Measurements from ENCODE around the gene C20orf144. TPM values are rescaled to one million over a fixed set of nuclear protein-coding genes. Genes with fewer than 3 reads are reported as not detected.
A peak's percentile ranks its signal among the peaks of the same experiment; 100 is the strongest.

Gene C20orf144
- total RNA-seq, 1 experiment from 2014 or later, result 0.11 TPM

DNA sequence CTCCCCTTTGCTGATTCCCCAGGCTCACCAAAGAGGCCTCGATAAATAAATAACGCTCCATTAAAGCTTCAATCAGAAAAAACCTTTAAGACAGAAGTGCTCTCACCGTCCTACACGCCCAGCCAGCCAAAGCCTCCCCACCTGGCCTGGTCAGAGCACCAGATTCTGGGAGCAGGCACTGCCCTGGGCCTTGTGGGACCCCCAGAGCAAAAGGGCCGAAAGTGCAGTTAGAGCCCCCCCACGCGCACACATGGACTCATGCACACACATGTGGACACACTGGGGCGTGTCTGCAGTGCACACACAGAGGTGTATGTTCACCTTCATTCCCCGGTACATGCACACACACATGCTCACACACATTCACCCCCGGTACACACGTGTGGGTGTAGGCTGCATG is 14.0 kb downstream of the C20orf144 start:
- no peak for DNase-seq (ENCODE audit: low read depth)

DNA sequence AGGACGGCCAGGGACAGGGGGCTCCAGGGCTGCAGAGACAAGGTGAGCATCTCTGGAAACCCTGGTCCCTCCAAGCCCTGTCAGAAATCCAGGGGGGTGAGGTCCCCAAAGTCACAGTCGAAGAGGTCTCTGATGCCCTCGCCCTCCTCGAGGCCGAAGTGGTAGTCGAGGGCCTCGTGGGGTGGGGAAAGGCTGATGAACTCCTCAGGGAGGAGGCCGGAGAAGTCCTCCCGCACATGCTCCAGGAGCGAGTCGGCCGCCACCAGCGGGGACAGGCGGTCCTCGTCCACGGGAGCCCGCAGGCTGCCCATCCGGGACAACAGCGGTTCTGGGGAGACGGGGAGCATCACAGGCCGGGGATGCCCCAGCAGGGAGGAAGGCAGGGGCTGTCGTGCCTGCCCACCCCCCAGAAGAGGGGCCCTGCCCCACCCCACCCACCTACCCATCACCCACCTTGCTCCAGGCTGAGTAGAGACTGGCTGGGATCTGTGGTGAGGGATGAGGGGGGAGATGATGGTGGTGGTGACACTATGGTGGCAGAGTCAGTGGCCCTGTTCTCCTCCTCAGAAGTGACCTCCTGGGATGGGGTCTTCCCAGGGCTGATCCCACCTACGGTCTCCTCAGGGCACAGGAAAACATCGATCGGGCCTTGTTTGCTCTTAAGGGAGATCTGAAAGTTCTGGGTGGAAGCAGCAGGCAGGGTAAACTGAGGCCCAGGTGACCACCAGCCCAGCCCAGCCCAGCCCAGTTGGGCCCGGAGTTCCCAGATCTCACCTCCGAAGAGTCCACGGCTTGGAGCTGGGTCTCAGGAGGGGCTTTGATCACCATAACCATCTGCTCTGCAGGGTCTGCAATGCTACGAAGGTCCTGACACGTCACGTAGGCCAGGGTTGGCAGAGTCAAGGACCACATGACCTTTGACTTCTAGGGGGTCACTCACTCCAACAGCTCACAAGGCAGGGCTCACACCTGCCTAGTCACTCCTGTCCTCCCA is 14.8 kb downstream of the C20orf144 start:
- no peak for DNase-seq (ENCODE audit: low read depth)

GRCh38 chr20:33677991-33678702 is 16.0 kb downstream of the C20orf144 start:
- no peak for DNase-seq (ENCODE audit: low read depth)

GRCh38 chr20:33679758-33680485 is 17.8 kb downstream of the C20orf144 start:
- no peak for DNase-seq (ENCODE audit: low read depth)

DNA sequence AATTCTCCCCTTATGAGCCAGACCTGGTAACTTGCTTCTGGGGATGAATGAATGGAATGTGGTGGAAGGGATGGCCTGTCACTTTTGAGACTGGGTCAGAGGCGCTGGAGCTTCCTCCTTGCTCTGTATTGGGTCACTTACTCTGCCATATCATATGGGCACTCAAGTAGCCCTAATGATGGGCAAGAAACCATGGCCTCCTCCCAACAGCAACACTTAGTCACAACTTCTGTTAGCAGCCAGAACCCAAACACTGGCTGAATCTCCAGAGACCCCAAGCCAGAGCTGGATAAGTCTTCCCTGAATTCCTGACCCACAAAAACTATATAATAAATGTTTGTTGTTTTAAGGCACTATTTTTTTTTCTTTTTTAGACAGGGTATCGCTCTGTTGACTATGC is 18.6 kb downstream of the C20orf144 start:
- peak; percentile 49 for DNase-seq (ENCODE audit: low read depth)

GRCh38 chr20:33681288-33681687 is 19.2 kb downstream of the C20orf144 start:
- no peak for DNase-seq (ENCODE audit: low read depth)

GRCh38 chr20:33681728-33682353 is 19.7 kb downstream of the C20orf144 start:
- no peak for DNase-seq (ENCODE audit: low read depth)

DNA sequence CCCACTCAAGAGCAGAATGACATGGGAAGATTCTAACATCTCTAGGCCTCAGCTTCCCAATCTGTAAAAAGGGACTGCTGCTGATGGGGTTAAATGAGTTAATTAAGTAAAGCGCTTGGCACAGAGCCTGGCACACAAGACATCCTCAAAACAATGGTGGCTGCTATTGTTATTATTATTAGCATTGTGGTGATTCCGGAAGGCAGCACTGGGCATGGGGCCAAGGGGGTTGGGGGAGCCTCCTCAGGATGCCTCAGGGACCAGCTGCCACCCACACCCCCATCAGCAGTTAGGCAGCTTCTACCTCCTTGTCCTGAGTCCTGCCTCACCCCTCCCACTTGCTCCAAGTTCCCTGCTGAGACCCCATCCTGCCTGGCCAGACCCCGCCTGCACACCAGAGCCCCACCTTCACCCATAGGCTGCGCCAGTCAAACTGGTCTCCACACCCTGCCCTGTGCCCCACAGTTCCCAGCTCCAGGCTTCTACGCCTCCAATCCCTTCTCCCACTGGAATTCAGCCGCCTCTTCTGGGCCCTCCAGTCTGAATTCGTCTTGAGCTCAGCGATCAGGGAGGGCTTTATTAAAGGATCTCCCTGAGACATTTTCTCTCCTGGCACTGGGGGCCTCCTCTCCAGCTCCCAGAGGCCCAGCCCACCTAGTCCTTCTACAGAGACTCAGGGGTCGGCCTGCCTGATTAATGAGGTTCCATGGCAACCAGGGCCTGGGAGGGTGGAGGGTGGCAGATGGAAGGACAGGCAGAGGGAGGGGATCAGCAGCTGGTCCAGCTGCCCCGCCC is 22.6 kb downstream of the C20orf144 start:
- DNase-seq (ENCODE audit: low read depth), result no peak

GRCh38 chr20:33685328-33686099 is 23.4 kb downstream of the C20orf144 start:
- peak; percentile 61 for DNase-seq (ENCODE audit: low read depth)

- DNase-seq (ENCODE audit: low read depth), result peak; percentile 92
Observed at GRCh38 chr20:33686100-33686983, 24.2 kb downstream of the C20orf144 start, which contains the start of gene E2F1. TSS of gene E2F1 (minus strand) at chr20:33686385. CDS start at chr20:33686264, 121 bp downstream.

DNA sequence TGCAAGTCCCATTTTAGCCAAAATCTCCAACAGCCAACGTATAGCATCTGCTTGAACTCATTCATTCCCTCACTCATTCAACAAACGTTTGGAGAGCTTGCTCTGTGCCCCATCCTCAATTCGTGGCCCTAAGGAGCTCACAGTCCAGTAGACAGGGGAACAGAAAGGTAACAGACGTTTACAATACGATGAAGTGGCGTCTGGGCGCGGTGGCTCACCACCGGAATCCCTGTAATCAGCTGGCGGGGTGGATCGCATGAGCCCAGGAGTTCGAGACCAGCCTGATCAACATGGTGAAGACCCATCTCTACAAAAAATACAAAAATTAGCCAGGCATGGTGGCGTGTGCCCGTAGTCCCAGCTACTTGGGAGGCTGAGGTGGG is 24.8 kb downstream of the C20orf144 start:
- DNase-seq (ENCODE audit: low read depth), result no peak

DNA sequence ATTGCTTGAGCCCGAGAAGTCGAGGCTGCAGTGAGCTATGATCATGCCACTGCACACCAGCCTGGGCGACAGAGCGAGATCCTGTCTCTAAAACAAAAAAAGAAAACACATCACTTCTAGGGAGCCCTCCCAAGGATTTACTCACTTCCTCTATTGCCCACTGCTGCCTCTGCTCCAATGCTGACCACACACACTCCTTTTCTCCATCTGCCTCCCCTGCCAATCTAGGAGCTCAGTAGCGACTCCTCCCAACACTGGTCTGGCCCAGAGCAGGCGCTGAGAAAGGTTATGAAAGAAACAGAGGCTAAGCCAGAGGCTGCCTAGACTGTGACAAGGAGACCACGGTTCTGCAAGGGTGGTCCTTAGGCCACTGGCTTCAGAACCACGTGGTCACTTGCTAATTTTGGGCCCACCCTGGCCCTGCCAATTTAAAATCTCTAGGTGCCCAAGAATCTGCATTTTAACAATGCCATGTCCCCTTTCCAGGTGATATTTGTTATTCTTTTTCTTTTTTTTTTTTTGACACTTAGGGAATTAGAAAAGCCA is 25.3 kb downstream of the C20orf144 start:
- DNase-seq (ENCODE audit: low read depth), result peak; percentile 60

GRCh38 chr20:33687993-33688937 is 26.1 kb downstream of the C20orf144 start:
- no peak for DNase-seq (ENCODE audit: low read depth)

- DNase-seq (ENCODE audit: low read depth), result no peak
Observed at GRCh38 chr20:33688938-33689424, 26.9 kb downstream of the C20orf144 start.

DNA sequence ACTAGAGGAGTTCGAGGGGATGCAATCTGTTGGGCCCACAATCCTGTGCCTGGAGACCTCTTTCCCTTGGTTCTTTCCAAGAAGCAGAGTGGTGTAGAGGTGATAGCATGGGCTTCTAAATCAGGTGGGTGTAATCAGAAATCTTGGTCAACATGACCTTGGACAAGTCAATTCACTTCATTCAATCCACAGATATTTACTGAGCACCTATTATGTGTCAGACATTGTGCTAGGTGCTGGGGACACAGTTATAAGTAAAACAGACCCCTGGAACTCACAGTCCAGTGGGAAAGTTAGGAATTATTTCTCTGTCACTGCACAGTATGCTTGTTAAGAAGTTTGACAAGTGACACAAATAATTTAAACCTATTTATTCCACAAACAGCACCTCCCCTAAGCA is 27.4 kb downstream of the C20orf144 start:
- DNase-seq (ENCODE audit: low read depth), result no peak

DNA sequence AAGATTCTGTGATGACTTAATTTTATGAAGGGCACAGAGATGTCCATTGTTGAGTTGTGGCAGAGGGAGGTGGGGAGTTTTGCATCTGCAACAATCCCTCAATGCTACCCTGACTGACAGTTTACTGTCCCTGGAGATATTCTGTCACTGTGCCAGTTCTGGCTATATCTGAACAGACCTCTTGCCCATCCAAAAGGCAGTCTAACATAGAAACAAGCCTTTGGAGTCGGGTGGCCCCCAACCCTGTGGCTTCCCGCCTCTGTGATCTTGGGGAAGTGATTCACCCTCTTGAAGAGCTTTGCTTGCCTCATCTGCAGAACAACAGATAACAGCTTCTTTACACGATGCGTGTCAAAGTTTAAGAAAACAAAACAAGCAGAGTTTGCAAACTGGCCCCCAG is 27.8 kb downstream of the C20orf144 start:
- DNase-seq (ENCODE audit: low read depth), result peak; percentile 85

DNA sequence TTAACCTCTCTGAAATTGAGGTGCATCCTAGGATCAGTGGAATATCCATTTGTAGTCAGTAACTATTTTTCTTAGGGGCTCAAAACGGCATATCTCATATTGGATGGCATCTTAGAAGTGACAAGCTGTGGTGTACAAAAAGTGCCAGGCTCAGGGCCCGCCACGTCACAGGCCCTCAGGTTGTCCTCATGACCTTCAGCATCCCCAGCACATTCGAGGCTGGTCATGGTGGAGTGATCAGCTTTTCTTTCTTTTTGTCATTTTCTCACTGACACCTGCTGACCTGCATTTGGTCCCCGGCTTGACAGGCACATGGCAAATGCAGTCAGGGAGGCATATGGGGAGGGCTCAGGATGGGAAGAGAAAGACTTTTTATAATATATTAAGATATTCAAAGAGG is 31.2 kb downstream of the C20orf144 start:
- no peak for DNase-seq (ENCODE audit: low read depth)

Measured in LHCN-M2 (cell line).